T-cell (primary cell): ENCODE measurements around the gene EIF4E3. TPM values are rescaled to one million over a fixed set of nuclear protein-coding genes. Genes with fewer than 3 reads are reported as not detected.

Experiments
- ATAC-seq, 4 experiments: fragments of 200-7000 bp in 3 of 4; fragments of 150-1000 bp in 1 of 4; cut with Tn5 transposase; replicated peaks in 1 of 4; 1 replicate in 3 of 4; 2 replicates in 1 of 4; pipeline ENCODE4 v1.10.0; 2021; ENCODE audit warnings: moderate library complexity in 3 of 4, mild to moderate bottlenecking in 2 of 4, moderate number of reproducible peaks in 1 of 4
- CTCF ChIA-PET, 2 donors: fragments of 300-600 bp; sonication (Branson Sonifier 250); formaldehyde crosslinking; loops; one replicate each; lab custom pipeline; 2022; ENCODE audit warnings: antibody characterized with exemption in 2 of 2; lab: Charles Lee
- POLR2A ChIA-PET, 2 donors: fragments of 300-600 bp; sonication (Branson Sonifier 250); formaldehyde crosslinking; loops; one replicate each; lab custom pipeline; 2022; ENCODE audit warnings: antibody characterized with exemption in 2 of 2; lab: Charles Lee
- DNase-seq, 35 experiments: peaks; one replicate each; pipeline versions ENCODE4 v3.0.0 to v3.0.0-alpha.2; 2013 to 2023
- H3K27ac ChIP-seq: one replicate; pipeline ENCODE4 v1.5.1; 2013; ENCODE audit warnings: low read length
- H3K27me3 ChIP-seq, 2 experiments: replicated peaks in 1 of 2; 1 replicate in 1 of 2; 2 replicates in 1 of 2; pipeline versions ENCODE4 v1.6.1 to v1.7.0; 2013; ENCODE audit warnings: low read length in 1 of 2, mixed read lengths in 1 of 2; ENCODE audit not compliant: control insufficient read depth in 2 of 2, insufficient read depth in 2 of 2; ENCODE audit errors: extremely low read depth in 1 of 2
- H3K36me3 ChIP-seq, 2 donors: 1 replicate in 1 of 2; 2 replicates in 1 of 2; pipeline versions ENCODE4 v1.6.1 to v1.7.0; 2013; ENCODE audit warnings: low read length in 1 of 2; ENCODE audit not compliant: control insufficient read depth in 2 of 2, insufficient read depth in 1 of 2; ENCODE audit errors: extremely low read depth in 1 of 2
- H3K4me1 ChIP-seq, 2 experiments: 1 replicate in 1 of 2; 2 replicates in 1 of 2; pipeline versions ENCODE4 v1.6.1 to v1.7.0; 2013; ENCODE audit warnings: low read length in 2 of 2, mixed read lengths in 1 of 2; ENCODE audit not compliant: insufficient read depth in 2 of 2, control insufficient read depth in 1 of 2; ENCODE audit errors: extremely low read depth in 1 of 2
- H3K4me3 ChIP-seq, 2 donors: 1 replicate in 1 of 2; 2 replicates in 1 of 2; pipeline versions ENCODE4 v1.5.1 to v1.7.0; 2013; ENCODE audit warnings: mild to moderate bottlenecking in 2 of 2, low read length in 1 of 2, moderate library complexity in 1 of 2; ENCODE audit not compliant: control insufficient read depth in 1 of 2; ENCODE audit errors: extremely low read depth in 1 of 2
- H3K9me3 ChIP-seq: 2 replicates; pipeline ENCODE4 v1.7.0; 2013
- H3K27ac Mint-ChIP-seq, 2 donors: one replicate each; pipeline ENCODE4 v1.8.0; 2020 to 2021; ENCODE audit warnings: mild to moderate bottlenecking in 2 of 2, mixed read lengths in 2 of 2
- H3K27me3 Mint-ChIP-seq, 2 donors: one replicate each; pipeline ENCODE4 v1.8.0; 2021 to 2022; ENCODE audit warnings: mixed read lengths in 2 of 2
- H3K36me3 Mint-ChIP-seq: one replicate; pipeline ENCODE4 v1.8.0; 2021; ENCODE audit warnings: mixed read lengths
- H3K4me1 Mint-ChIP-seq, 3 donors: one replicate each; pipeline ENCODE4 v1.8.0; 2020 to 2022; ENCODE audit warnings: mixed read lengths in 3 of 3, mild to moderate bottlenecking in 1 of 3
- H3K4me3 Mint-ChIP-seq, 3 donors: one replicate each; pipeline ENCODE4 v1.8.0; 2020 to 2022; ENCODE audit warnings: mild to moderate bottlenecking in 3 of 3, mixed read lengths in 3 of 3, moderate library complexity in 3 of 3
- H3K9me3 Mint-ChIP-seq, 3 donors: one replicate each; pipeline ENCODE4 v1.8.0; 2020 to 2022; ENCODE audit warnings: mixed read lengths in 3 of 3
- WGBS: methylation state at CpG from one replicate; pipeline ENCODE4 v1.1.5; 2013; ENCODE audit warnings: missing lambda C conversion rate; ENCODE audit not compliant: insufficient coverage; 5-methylcytosine and 5-hydroxymethylcytosine counted together
- total RNA-seq, 35 experiments: library from RNA in 6 of 35; stranded (reverse) in 6 of 35; fragments of 120-200 nt in 1 of 35; gene quantifications; one replicate each; pipeline versions ENCODE4 v1.2.1 to v1.2.4 and lab custom pipeline; 2013 to 2026

Gene EIF4E3
- total RNA-seq (10 to 100 TPM; 32.3 to 62.5 (median 58.6) TPM), total RNA-seq (lab: John Stamatoyannopoulos, UW) (16.3 to 111 (median 54.2) reads per million in 29 experiments)
- 42.3 TPM for total RNA-seq (2013)

GRCh38 chr3:71725271-71725991 lies at the start of gene EIF4E3:
EIF4E3 (minus strand) TSS chr3:71725402; CDS start chr3:71725367, 35 bp downstream.
- Mint-ChIP-seq H3K9me3 (no peaks in the 10 kb centered on the region), H3K27me3 (no peaks in the 10 kb centered on the region), H3K27ac (peak within 1 kb of the TSS; percentile 96 to 97), H3K4me3 (peak within 1 kb of the TSS; percentile 94 to 96 (median 95)), H3K36me3 (peaks cover 7% of the 10 kb centered on the region), H3K4me1 (peaks cover 70 to 79% (median 77%) of the 10 kb centered on the region in 3 donors)
- Histone ChIP-seq H3K4me1 (peaks cover 46 to 64% of the 10 kb centered on the region in 2 experiments), H3K4me3 (peak within 1 kb of the TSS; percentile 66 to 94), H3K27me3 (no peaks in the 10 kb centered on the region), H3K36me3 (peaks cover 0 to 7% of the 10 kb centered on the region in 2 donors), H3K27ac (peak within 1 kb of the TSS; percentile 80), H3K9me3 (no peaks in the 10 kb centered on the region)
- ChIA-PET POLR2A (interaction anchor here in 1 of 2 donors (0.5 kb wide), 1 partner anchor 594 kb away, joined by 4 read pairs; no protein-coding TSS in a partner anchor), CTCF (no interaction called here)
- ATAC-seq = peak; percentile 38 to 58 (median 54)
- 1% methylated on average over 73 of the region's 80 CpGs for WGBS
- peak in 11 of 35 experiments; percentile 11 to 72 (median 33) for DNase-seq

GRCh38 chr3:71771884-71772283 lies 46.7 kb upstream of the EIF4E3 start:
- ChIA-PET POLR2A (no interaction called here), CTCF (interaction anchor here in 1 of 2 donors (0.7 kb wide), 1 partner anchor 931 kb away, joined by 3 read pairs; no protein-coding TSS in a partner anchor)
- Mint-ChIP-seq H3K36me3 (no peaks in the 10 kb centered on the region), H3K4me3 (no peak overlapping the region), H3K4me1 (no peaks in the 10 kb centered on the region), H3K9me3 (no peaks in the 10 kb centered on the region), H3K27me3 (peaks cover 0 to 16% of the 10 kb centered on the region in 2 donors), H3K27ac (no peak overlapping the region)
- H3K4me3 ChIP-seq = no peak overlapping the region
- WGBS = no CpG with 5 or more reads among the region's 1 CpG
- H3K27ac ChIP-seq = no peak overlapping the region
- H3K4me1 ChIP-seq = no peaks in the 10 kb centered on the region
- DNase-seq (no peak), ATAC-seq (no peak)
- H3K27me3 ChIP-seq = peaks cover 0 to 3% of the 10 kb centered on the region in 2 experiments
- no peaks in the 10 kb centered on the region for H3K36me3 ChIP-seq
- H3K9me3 ChIP-seq = no peaks in the 10 kb centered on the region

GRCh38 chr3:71771126-71771525 lies 45.9 kb upstream of the EIF4E3 start:
- H3K9me3 Mint-ChIP-seq = no peaks in the 10 kb centered on the region
- no peak overlapping the region for H3K4me3 ChIP-seq
- ATAC-seq (no peak), DNase-seq (no peak)
- peaks cover 0 to 13% of the 10 kb centered on the region in 2 donors for H3K27me3 Mint-ChIP-seq
- peaks cover 0 to 3% of the 10 kb centered on the region in 2 experiments for H3K27me3 ChIP-seq
- no peak overlapping the region for H3K27ac Mint-ChIP-seq
- H3K4me3 Mint-ChIP-seq = no peak overlapping the region
- H3K36me3 Mint-ChIP-seq = no peaks in the 10 kb centered on the region
- ChIA-PET CTCF (no interaction called here), POLR2A (no interaction called here)
- H3K36me3 ChIP-seq = no peaks in the 10 kb centered on the region
- no peaks in the 10 kb centered on the region for H3K4me1 Mint-ChIP-seq
- H3K9me3 ChIP-seq = no peaks in the 10 kb centered on the region
- no peak overlapping the region for H3K27ac ChIP-seq
- H3K4me1 ChIP-seq = no peaks in the 10 kb centered on the region
- 92% methylated on average over 4 of the region's 5 CpGs for WGBS

- CTCF ChIA-PET = interaction anchor here in 1 of 2 donors (0.6 to 0.7 kb wide), 2 partner anchors 1060 to 1214 kb away, joined by 3 read pairs; no protein-coding TSS in a partner anchor
- no peaks in the 10 kb centered on the region for H3K4me1 ChIP-seq
- H3K27ac ChIP-seq = no peak overlapping the region
- peaks cover 0 to 15% of the 10 kb centered on the region in 2 experiments for H3K27me3 ChIP-seq
- no CpG with 5 or more reads among the region's 5 CpGs for WGBS
- POLR2A ChIA-PET = interaction anchor here in 1 of 2 donors (0.6 kb wide), 1 partner anchor 518 kb away, joined by 5 read pairs; no protein-coding TSS in a partner anchor
- no peaks in the 10 kb centered on the region for H3K9me3 ChIP-seq
- ATAC-seq (no peak), DNase-seq (no peak)
- H3K27me3 Mint-ChIP-seq = peaks cover 13 to 18% of the 10 kb centered on the region in 2 donors
- no peaks in the 10 kb centered on the region for H3K4me1 Mint-ChIP-seq
- H3K9me3 Mint-ChIP-seq = no peaks in the 10 kb centered on the region
- H3K27ac Mint-ChIP-seq = no peak overlapping the region
- no peak overlapping the region for H3K4me3 Mint-ChIP-seq
- no peaks in the 10 kb centered on the region for H3K36me3 Mint-ChIP-seq
- no peak overlapping the region for H3K4me3 ChIP-seq
- H3K36me3 ChIP-seq = no peaks in the 10 kb centered on the region
Measured at GRCh38 chr3:71763426-71763825, 38.2 kb upstream of the EIF4E3 start.

GRCh38 chr3:71760140-71760539 lies 34.9 kb upstream of the EIF4E3 start:
- Mint-ChIP-seq H3K27me3 (peaks cover 28 to 29% of the 10 kb centered on the region in 2 donors), H3K9me3 (no peaks in the 10 kb centered on the region), H3K4me1 (peaks cover 2 to 4% (median 3%) of the 10 kb centered on the region in 3 donors), H3K36me3 (no peaks in the 10 kb centered on the region), H3K27ac (no peak overlapping the region), H3K4me3 (no peak overlapping the region)
- H3K27me3 ChIP-seq = peaks cover 0 to 25% of the 10 kb centered on the region in 2 experiments
- ATAC-seq (no peak), DNase-seq (no peak)
- WGBS = no CpG with 5 or more reads among the region's 1 CpG
- H3K4me3 ChIP-seq = no peak overlapping the region
- no peaks in the 10 kb centered on the region for H3K36me3 ChIP-seq
- H3K4me1 ChIP-seq = no peaks in the 10 kb centered on the region
- ChIA-PET CTCF (interaction anchor here (0.7 kb wide), 3 partner anchors 12 to 1007 kb away, joined by 3 to 7 read pairs (median 5); no protein-coding TSS in a partner anchor), POLR2A (no interaction called here)
- no peaks in the 10 kb centered on the region for H3K9me3 ChIP-seq
- H3K27ac ChIP-seq = no peak overlapping the region

GRCh38 chr3:71759401-71759800 lies 34.2 kb upstream of the EIF4E3 start:
- Mint-ChIP-seq H3K4me3 (no peak overlapping the region), H3K36me3 (no peaks in the 10 kb centered on the region), H3K27ac (no peak overlapping the region), H3K9me3 (no peaks in the 10 kb centered on the region), H3K27me3 (peaks cover 31 to 32% of the 10 kb centered on the region in 2 donors), H3K4me1 (peaks cover 4 to 7% (median 6%) of the 10 kb centered on the region in 3 donors)
- POLR2A ChIA-PET = no interaction called here
- Histone ChIP-seq H3K27ac (no peak overlapping the region), H3K9me3 (no peaks in the 10 kb centered on the region), H3K27me3 (peaks cover 0 to 27% of the 10 kb centered on the region in 2 experiments), H3K4me1 (peaks cover 0 to 3% of the 10 kb centered on the region in 2 experiments), H3K36me3 (no peaks in the 10 kb centered on the region), H3K4me3 (no peak overlapping the region)
- no peak for ATAC-seq
- 79% methylated on average over 4 of the region's 5 CpGs for WGBS
- DNase-seq = no peak
- CTCF ChIA-PET = no interaction called here
